ENCODE results near the gene PPDPF.
"Not testable (repeated sequence)": the region's sequence is repeated elsewhere in the genome, so short reads cannot be mapped to it uniquely, and the experiment has no call there.

Gene PPDPF

DNA sequence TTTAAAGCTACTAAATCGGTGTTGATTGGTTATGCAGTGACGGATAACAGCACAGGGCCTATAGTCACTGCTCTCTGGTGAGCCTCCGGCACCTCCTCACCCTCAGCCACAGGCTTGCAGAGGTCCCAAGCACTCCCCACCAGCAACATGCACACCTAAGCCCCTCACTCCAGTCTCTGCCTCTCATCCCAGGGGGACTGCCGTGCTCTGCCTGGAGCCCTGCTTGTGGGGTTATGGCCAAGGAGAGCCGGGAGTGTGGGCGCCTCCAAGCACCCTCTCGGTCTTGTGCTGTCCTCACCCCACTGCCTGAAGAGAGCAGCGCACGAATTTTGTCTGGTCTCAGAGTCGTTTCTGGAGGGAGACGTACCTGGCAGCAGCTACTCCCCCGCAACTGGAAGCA, 14.8 kb upstream of the PPDPF start:
- TF ChIP-seq, protein P1, sequence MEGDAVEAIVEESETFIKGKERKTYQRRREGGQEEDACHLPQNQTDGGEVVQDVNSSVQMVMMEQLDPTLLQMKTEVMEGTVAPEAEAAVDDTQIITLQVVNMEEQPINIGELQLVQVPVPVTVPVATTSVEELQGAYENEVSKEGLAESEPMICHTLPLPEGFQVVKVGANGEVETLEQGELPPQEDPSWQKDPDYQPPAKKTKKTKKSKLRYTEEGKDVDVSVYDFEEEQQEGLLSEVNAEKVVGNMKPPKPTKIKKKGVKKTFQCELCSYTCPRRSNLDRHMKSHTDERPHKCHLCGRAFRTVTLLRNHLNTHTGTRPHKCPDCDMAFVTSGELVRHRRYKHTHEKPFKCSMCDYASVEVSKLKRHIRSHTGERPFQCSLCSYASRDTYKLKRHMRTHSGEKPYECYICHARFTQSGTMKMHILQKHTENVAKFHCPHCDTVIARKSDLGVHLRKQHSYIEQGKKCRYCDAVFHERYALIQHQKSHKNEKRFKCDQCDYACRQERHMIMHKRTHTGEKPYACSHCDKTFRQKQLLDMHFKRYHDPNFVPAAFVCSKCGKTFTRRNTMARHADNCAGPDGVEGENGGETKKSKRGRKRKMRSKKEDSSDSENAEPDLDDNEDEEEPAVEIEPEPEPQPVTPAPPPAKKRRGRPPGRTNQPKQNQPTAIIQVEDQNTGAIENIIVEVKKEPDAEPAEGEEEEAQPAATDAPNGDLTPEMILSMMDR (conservative IDR thresholded peaks at IDR 0.05; ENCODE audit: low read depth, low read length): no peak
- no peak for DNase-seq (ENCODE audit: low read depth)

DNA sequence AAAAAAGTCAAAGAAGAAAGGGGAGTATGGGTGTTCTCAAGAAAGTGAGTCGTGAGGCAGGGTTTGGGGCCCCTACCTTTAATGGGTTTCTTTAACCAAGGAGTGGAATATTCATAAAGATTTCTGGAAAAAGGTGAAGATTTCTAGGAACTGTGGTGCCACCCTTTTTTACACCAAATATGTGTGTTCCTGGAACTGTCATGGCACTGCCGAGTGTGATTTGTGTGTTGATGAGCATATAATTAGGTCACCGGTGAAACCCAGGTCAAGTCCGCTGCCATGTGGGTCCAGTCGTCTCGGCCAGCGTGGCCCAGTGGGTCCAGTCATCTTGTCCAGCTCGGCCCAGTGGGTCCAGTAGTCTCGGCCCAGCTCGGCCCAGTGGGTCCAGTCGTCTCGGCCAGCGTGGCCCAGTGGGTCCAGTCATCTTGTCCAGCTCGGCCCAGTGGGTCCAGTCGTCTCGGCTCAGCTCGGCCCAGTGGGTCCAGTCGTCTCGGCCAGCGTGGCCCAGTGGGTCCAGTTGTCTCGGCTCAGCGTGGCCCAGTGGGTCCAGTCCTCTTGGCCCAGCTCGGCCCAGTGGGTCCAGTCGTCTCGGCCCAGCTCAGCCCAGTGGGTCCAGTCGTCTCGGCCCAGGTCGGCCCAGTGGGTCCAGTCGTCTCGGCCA, 13.4 kb upstream of the PPDPF start:
- DNase-seq (ENCODE audit: low read depth): no peak
- TF ChIP-seq, protein P1 (conservative IDR thresholded peaks at IDR 0.05; ENCODE audit: low read depth, low read length): no peak
- no peak overlapping the region for H3K4me3 ChIP-seq (ENCODE audit: low read length)

More for the DNA sequence above, 14.8 kb upstream of the PPDPF start:
- no peak overlapping the region for H3K4me3 ChIP-seq (ENCODE audit: low read length)

DNA sequence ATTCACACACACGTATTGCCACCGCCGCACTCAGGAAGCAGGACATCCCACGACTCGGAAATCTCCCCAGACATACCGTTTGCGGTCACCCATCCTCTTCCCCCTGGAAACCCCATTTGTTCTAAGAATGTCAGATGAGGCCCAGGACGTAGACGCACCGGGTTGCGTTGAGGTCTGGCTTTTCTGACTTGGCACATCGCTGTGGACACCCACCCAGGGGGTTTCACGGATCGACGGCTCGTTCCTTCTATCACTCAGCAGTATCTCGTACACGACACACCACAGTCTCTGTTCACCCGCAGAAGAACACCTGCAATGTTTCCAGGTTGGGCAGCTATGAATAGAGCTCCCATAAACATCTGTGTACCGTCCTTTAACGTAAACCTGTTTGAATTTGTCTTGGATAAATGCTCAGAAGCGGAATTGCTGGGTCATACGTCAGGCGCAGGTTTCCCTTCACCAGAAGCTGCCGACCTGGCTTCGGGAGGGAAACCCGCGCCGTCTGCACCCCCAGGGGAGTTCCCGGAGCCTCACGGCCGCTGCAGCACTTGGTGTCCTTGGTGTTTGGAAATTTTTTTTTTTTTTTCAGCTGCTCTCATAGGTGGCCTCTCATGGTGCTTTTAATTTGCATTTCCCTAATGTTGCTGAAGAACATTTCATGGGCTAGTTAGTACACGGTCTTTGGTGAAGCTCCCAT, 12.3 kb upstream of the PPDPF start:
- TF ChIP-seq, protein P1 (conservative IDR thresholded peaks at IDR 0.05; ENCODE audit: low read depth, low read length): no peak
- no peak for DNase-seq (ENCODE audit: low read depth)
- no peak overlapping the region for H3K4me3 ChIP-seq (ENCODE audit: low read length)

DNA sequence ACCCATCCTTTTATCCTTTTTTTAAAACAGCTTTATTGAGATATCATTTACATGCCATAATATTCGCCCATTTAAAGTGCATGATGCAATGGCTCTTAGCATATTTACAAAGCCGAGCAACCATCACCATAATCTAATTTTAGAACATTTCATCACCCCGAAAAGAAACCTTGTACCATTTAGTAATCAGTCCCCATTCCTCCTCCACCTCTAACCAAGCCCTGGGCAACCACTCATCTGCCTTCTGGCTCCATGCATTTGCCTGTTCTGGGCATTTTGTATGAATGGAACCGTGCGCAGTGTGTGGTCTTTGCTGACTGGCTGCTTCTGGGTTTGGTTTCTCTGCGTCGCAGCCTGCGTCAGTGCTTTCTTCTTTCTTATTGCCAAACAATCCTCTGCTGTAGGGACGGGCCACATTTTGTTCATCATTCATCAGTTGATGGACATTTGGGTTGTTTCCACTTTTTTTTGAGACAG, 11.4 kb upstream of the PPDPF start:
- no peak overlapping the region for H3K4me3 ChIP-seq (ENCODE audit: low read length)
- TF ChIP-seq, protein P1 (conservative IDR thresholded peaks at IDR 0.05; ENCODE audit: low read depth, low read length): no peak
- no peak for DNase-seq (ENCODE audit: low read depth)

DNA sequence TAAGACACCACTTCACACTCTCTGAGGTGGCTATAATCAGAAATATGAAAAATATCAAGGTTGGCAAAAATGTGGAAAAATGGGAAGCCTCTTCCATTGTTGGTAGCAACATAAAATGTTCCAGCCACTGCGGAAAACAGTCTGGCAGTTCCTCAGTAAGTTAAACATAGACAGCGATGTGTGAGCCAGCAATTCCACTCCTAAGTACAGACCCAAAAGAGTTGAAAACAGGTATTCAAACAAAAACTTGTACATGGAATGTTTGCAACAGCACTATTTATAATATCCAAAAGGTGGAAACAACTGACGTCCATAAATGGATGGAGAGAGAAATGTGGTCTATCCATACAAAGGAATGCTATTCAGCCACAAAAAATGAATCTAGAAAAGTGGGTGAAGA, 7.4 kb upstream of the PPDPF start:
- no peak for DNase-seq (ENCODE audit: low read depth)
- TF ChIP-seq, protein P1 (conservative IDR thresholded peaks at IDR 0.05; ENCODE audit: low read depth, low read length): no peak
- no peak overlapping the region for H3K4me3 ChIP-seq (ENCODE audit: low read length)

DNA sequence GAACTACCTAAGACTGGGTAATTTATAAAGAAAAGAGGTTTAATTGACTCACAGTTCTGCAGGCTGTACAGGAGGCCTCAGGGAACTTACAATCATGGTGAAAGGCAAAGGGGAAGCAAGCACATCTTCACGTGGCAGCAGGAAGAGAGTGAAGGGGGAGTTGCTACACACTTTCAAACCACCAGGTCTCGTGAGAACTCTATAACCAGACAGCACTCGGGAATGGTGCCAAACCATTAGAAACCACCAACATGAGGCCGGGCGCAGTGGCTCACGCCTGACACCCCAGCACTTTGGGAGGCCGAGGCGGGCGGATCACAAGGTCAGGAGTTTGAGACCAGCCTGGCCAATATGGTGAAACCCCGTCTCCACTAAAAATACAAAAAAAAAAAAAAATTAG, 6.0 kb upstream of the PPDPF start:
- not testable (repeated sequence) for DNase-seq (ENCODE audit: low read depth); H3K4me3 ChIP-seq (ENCODE audit: low read length)

DNA sequence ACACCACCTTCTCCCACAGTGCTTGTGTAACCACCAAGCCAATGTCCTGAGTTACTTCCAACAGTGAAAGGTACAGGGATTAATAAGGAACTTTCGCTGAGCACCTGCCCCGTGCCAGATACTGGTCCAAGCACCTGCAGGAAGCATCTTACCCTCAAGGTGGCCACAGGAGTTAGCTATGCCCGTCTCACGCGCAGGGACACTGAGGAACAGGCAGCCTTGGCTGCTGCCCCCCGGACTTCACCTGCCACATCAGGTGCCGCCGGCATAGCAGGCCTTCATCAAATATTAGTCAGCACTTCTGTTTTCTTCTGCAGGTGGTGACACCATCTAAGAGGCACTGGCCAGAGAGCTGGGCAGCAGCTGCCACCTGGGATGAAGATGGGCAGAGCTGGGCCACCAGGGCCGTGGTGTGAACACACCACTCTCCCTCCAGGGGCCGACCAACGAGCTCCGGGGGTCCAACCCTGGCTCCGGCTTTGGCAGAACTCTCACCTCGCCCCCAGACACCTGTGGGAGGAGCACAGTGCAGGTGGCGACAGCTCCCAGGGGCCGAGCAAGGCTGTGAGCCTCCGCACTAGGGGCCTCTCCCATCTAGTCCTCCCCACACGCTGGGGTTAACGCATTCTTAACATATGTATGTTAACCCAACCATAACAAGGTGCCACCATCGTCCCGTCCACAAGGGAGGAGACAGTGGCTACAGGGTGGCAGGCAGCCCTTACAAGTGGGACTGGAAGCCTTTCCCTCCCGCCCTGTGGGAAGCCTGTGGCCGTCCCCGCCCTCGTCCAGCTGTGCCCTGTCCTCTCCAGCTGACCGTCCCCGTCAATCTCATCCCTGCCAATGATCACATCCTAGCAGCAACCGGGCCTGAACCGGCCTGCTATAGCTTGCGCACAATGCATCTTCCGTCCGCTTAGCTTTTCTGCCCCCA, 2.9 kb upstream of the PPDPF start:
- no peak overlapping the region for H3K4me3 ChIP-seq (ENCODE audit: low read length)
- TF ChIP-seq, protein P1 (conservative IDR thresholded peaks at IDR 0.05; ENCODE audit: low read depth, low read length): no peak
- no peak for DNase-seq (ENCODE audit: low read depth)

All from retinal pigment epithelial cell (primary cell).